ENCODE data around the gene THEMIS.

- TF ChIP-seq CTCF (IDR thresholded peaks at IDR 0.05; ENCODE audit: borderline replicate concordance, extremely low read depth, low read length, poor library complexity, severe bottlenecking) (no peak), EZH2 (IDR thresholded peaks at IDR 0.05; ENCODE audit: borderline replicate concordance, low read depth, low read length, severe bottlenecking) (no peak)
Observed at GRCh38 chr6:127706216-127706615, 194.6 kb downstream of the THEMIS start.

Data from DND-41 (cell line).